Measurements from ENCODE around the gene AQP12B.
"Not testable (repeated sequence)": the region's sequence is repeated elsewhere in the genome, so short reads cannot be mapped to it uniquely, and the experiment has no call there.

AQP12B gene, protein sequence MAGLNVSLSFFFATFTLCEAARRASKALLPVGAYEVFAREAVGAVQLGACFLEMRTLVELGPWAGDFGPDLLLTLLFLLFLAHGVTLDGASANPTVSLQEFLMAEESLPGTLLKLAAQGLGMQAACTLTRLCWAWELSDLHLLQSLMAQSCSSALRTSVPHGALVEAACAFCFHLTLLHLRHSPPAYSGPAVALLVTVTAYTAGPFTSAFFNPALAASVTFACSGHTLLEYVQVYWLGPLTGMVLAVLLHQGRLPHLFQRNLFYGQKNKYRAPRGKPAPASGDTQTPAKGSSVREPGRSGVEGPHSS

DNA sequence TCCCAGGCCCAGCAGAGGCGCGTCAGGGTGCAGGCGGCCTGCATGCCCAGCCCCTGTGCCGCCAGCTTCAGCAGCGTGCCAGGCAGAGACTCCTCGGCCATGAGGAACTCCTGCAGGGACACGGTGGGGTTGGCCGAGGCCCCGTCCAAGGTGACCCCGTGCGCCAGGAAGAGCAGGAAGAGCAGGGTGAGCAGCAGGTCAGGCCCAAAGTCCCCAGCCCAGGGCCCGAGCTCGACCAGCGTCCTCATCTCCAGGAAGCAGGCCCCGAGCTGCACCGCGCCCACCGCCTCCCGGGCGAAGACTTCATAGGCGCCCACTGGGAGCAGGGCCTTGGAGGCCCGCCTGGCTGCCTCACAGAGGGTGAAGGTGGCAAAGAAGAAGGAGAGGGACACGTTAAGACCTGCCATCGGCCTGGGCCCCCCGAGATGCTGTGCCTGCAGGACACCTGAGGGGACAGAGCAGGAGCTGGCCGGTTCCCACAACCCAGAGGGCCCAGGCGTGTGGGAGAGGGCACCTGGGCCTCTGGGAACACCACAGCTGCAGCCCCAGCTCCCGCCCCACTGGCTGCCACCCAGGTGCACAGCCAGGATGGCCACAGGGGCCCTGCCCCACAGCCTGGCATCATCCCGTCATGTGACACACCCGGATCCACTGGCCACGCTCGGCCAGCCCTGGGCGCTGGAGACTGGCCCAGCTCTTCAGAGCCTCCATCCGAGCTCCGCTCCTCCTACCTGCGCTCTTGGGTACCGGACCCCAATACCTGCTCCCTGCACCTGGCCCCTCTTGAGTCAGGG lies at the start of gene AQP12B:
Gene AQP12B, minus strand, starts transcription at position 455 of the 794 bp plus-strand sequence. Its CDS starts 48 bp downstream, at position 407.
- H3K36me3 Mint-ChIP-seq (ENCODE audit: low read depth); H3K4me1 Mint-ChIP-seq; H3K4me3 Mint-ChIP-seq; DNase-seq; ATAC-seq; H3K9me3 Mint-ChIP-seq; H3K27me3 Mint-ChIP-seq; H3K27ac Mint-ChIP-seq: not testable (repeated sequence)

DNA sequence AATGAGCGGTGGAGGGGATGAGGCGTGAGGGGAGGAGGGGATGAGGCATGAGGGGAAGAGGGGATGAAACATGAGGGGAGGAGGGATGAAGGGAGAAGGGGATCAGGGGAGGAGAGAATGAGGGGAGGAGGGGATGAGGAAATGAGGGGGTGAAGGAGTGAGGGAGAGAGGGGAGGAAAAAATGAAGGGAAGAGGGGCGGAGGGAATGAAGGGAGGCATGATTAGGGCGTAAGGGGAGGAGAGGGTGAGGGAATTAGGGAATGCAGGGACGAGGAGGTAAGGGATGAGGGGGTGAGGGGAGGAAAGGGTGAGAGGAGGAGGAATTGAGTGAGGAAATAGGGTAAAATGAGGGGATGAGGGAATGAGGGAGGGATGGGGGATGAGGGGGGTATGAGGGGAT lies 49.5 kb upstream of the AQP12B start:
- no peak overlapping the region for H3K4me3 Mint-ChIP-seq
- DNase-seq (no peak), ATAC-seq (no peak)
- no peaks in the 10 kb centered on the region for H3K4me1 Mint-ChIP-seq
- no peaks in the 10 kb centered on the region for H3K36me3 Mint-ChIP-seq (ENCODE audit: low read depth)
- H3K9me3 Mint-ChIP-seq: no peaks in the 10 kb centered on the region
- no peak overlapping the region for H3K27ac Mint-ChIP-seq
- no peaks in the 10 kb centered on the region for H3K27me3 Mint-ChIP-seq

DNA sequence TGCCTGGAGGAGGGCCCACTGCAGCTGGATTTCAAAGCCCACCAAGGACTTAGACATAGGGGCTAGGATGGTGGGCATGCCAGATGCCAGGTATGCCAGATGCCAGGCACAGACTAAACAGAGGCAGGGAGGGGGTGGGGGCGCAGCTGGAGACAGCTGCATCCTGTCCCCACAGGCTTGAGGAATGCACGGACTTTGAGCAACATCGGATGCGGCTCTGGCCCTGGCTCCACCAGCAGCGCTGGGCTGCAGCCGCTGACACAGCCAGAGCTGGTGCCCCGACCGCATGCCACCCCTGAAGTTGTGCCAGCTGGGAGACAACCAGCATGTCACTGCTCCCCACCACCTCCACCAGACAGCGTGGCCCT lies 48.5 kb upstream of the AQP12B start:
- DNase-seq (no peak), ATAC-seq (no peak)
- H3K27ac Mint-ChIP-seq: no peak overlapping the region
- H3K36me3 Mint-ChIP-seq (ENCODE audit: low read depth): no peaks in the 10 kb centered on the region
- peaks cover 2% of the 10 kb centered on the region for H3K27me3 Mint-ChIP-seq
- H3K4me3 Mint-ChIP-seq: no peak overlapping the region
- H3K9me3 Mint-ChIP-seq: no peaks in the 10 kb centered on the region
- H3K4me1 Mint-ChIP-seq: no peaks in the 10 kb centered on the region

DNA sequence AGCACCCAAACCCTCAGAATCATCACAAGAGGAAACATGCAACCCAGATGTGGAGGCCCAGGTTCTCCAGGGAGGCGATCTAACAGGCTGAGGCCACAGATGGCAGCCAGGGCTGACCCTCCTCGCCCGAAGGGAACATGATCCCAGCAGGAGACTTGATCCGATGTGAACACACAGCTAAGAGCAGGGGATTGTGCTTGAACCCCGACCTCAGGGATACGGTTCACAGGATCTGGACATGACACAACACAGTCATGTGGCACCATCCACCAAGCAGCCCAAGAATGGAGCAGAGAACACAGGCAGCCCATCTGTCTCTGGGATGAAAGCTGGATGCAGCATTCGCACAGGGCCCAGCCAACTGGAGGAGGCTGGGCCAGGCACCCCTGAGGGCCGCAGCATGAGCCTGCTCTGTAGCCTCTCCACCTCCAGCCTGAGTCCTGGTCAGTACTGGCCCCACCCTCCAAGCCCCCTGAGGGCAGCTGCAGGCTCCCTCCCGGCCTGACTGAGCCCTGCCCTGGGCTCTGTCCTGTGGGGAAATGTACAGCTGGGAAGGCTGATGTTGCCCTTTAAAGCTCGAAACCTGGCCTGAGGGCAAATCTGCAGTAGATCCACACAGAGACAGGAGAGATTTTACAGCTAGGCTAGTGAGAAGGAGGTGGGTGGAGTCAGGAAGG lies 48.0 kb upstream of the AQP12B start:
- H3K9me3 Mint-ChIP-seq: no peaks in the 10 kb centered on the region
- no peak overlapping the region for H3K27ac Mint-ChIP-seq

DNA sequence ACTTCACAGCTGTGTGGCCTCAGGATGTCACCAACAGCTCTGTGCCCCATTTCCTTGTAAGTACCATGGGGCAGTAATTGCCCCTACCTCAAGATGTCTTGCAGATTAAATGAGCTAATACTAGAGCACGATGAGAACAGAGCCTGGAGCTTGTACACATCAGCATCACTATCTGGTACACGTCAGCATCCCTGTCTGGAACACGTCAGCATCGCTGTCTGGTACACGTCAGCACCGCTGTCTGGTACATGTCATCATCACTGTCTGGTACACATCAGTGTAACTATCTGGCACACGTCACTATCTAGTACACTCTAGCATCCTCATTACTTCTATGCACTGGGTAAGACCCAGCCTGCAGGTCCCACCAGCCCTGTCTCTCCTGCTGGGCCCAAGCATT lies 46.1 kb upstream of the AQP12B start:
- H3K4me1 Mint-ChIP-seq: no peaks in the 10 kb centered on the region
- no peak overlapping the region for H3K27ac Mint-ChIP-seq
- DNase-seq: no peak
- H3K4me3 Mint-ChIP-seq: no peak overlapping the region
- no peaks in the 10 kb centered on the region for H3K36me3 Mint-ChIP-seq (ENCODE audit: low read depth)
- peaks cover 2% of the 10 kb centered on the region for H3K27me3 Mint-ChIP-seq
- ATAC-seq: no peak
- no peaks in the 10 kb centered on the region for H3K9me3 Mint-ChIP-seq

More for the DNA sequence above, 48.0 kb upstream of the AQP12B start:
- no peak for DNase-seq
- H3K27me3 Mint-ChIP-seq: peaks cover 2% of the 10 kb centered on the region
- no peak for ATAC-seq
- H3K4me1 Mint-ChIP-seq: no peaks in the 10 kb centered on the region
- H3K36me3 Mint-ChIP-seq (ENCODE audit: low read depth): no peaks in the 10 kb centered on the region
- H3K4me3 Mint-ChIP-seq: no peak overlapping the region

DNA sequence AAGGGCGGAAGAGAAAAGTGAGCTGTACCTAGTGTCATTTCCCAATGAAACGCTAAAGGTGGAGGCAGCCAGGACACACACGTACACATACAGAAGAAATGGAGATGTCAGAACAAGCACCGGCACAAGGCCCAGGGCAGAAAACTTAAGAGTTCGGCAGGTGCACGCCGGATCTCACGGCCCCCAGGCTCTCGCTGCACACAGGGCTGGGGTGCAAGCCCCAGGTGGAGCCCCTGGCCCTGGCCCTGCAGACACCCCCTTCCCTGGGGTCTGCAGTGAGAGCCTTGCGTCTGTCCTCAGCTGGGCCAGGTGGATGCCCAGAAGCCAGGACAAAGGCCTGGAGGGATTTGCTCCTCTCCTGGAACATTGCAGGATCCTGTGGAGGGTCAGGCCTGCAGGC lies 45.7 kb upstream of the AQP12B start:
- Mint-ChIP-seq H3K9me3 (no peaks in the 10 kb centered on the region), H3K4me1 (no peaks in the 10 kb centered on the region), H3K27ac (no peak overlapping the region), H3K36me3 (ENCODE audit: low read depth) (no peaks in the 10 kb centered on the region), H3K4me3 (no peak overlapping the region), H3K27me3 (peaks cover 2% of the 10 kb centered on the region)
- ATAC-seq (no peak), DNase-seq (no peak)

DNA sequence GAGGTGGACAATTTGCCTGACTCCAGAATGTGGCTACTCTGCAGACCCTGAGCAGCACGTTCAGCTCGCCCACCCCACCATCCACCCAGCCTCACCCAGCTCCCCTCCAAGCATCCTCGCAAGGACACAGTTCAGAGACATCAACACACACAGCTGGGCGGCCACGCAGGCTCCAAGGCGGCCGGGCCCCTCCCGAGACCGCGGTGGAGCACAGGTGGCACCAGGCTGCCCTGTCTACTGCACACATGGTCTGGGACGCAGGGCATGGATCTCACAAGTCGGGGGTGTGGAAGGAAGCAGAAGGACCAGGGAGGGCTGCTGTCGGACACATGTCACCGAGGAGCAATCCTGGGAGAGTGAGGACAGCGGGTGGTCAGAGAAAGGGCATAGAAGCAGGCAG lies 45.2 kb upstream of the AQP12B start:
- no peaks in the 10 kb centered on the region for H3K4me1 Mint-ChIP-seq
- no peaks in the 10 kb centered on the region for H3K9me3 Mint-ChIP-seq
- H3K27ac Mint-ChIP-seq: no peak overlapping the region
- no peaks in the 10 kb centered on the region for H3K36me3 Mint-ChIP-seq (ENCODE audit: low read depth)
- DNase-seq: no peak
- peaks cover 2% of the 10 kb centered on the region for H3K27me3 Mint-ChIP-seq
- no peak for ATAC-seq
- H3K4me3 Mint-ChIP-seq: no peak overlapping the region

DNA sequence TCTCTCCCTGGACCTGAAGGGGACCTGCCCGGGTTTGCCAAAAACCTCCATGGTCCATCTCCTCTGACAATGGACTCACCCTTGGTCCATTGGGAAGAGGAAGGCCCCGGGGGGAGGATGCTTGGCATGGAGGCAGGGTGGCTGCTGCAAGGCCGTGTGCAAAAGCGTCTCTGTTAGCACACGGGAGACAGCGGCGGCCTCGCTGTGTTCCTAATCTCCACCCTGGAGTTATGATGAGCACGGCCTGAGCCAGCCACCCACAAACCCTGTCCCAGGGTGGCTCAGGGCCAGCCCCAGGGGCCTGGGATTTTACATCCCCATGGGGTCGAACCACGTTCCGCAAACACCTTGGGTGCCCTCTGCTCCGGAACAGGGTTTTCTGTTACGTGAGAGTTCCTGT lies 44.8 kb upstream of the AQP12B start:
- ATAC-seq: no peak
- H3K27ac Mint-ChIP-seq: no peak overlapping the region

DNA sequence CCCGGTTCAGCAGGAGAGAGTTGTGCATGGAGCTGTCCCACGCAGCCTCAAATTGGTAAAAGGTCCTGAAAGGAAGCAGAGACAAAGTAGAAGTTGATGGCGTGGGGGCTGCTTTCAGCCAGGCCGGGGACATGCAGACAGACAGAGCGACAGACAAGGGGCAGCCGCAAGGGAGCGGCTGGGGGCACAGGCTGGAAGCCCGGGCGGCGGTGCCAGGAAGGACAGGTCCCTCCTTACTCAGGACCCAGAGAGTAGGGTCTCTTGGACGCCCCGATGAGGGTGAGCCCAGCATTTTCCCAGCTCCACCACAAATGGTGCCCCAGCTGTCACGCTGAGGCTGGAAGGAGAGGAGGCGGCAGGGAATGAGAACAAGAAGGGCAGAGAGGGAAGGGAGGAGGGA lies 44.2 kb upstream of the AQP12B start:
- H3K4me3 Mint-ChIP-seq: no peak overlapping the region
- ATAC-seq: no peak
- DNase-seq: no peak
- no peaks in the 10 kb centered on the region for H3K36me3 Mint-ChIP-seq (ENCODE audit: low read depth)
- H3K4me1 Mint-ChIP-seq: no peaks in the 10 kb centered on the region
- peaks cover 2% of the 10 kb centered on the region for H3K27me3 Mint-ChIP-seq
- no peaks in the 10 kb centered on the region for H3K9me3 Mint-ChIP-seq
- no peak overlapping the region for H3K27ac Mint-ChIP-seq

More for the DNA sequence above, 44.8 kb upstream of the AQP12B start:
- no peak for DNase-seq
- no peaks in the 10 kb centered on the region for H3K9me3 Mint-ChIP-seq
- no peaks in the 10 kb centered on the region for H3K36me3 Mint-ChIP-seq (ENCODE audit: low read depth)
- H3K4me1 Mint-ChIP-seq: no peaks in the 10 kb centered on the region
- peaks cover 2% of the 10 kb centered on the region for H3K27me3 Mint-ChIP-seq
- no peak overlapping the region for H3K4me3 Mint-ChIP-seq

DNA sequence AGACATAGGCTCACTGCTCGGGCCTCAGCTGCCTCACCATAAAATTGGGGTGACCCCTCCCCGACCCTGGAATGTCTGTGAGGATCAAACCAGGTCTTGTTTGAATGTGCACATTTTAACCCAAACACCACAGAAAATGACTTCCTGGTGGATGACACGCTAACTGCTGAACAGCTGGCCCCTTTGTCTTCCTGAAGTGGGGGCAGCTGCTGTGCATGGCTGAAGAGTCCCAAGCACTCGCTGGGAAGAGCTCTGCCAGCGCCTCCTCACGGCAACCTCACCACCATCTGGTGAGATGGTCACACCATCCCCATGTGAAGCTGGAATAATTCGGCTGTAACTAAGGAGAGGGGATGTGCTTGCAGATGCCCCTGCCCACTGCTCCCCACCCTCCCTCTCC lies 43.0 kb upstream of the AQP12B start:
- ATAC-seq (no peak), DNase-seq (no peak)
- Mint-ChIP-seq H3K27me3 (peaks cover 2% of the 10 kb centered on the region), H3K27ac (no peak overlapping the region), H3K36me3 (ENCODE audit: low read depth) (no peaks in the 10 kb centered on the region), H3K9me3 (no peaks in the 10 kb centered on the region), H3K4me1 (no peaks in the 10 kb centered on the region), H3K4me3 (no peak overlapping the region)

DNA sequence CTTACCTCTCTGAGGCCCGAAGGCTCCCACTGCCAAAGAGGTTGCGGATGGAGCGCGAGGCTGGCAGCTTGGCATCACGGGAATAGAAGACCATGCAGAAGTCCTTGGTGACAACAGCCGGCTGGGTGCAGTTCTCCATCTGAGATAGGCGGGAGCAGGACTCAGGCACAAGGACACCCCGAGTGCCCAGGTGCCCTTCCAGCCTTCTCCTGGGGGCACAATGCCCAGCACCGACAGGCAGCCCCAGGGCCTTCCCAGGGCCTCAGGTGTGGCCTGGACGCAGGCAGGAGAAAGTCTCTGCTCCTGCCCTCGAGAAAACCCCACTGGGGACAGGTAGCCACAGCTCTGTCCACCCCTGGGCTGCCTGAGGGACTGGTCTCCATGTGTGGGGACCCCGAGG lies 42.6 kb upstream of the AQP12B start:
- Mint-ChIP-seq H3K27ac (no peak overlapping the region), H3K4me3 (no peak overlapping the region), H3K4me1 (no peaks in the 10 kb centered on the region), H3K27me3 (peaks cover 2% of the 10 kb centered on the region), H3K36me3 (ENCODE audit: low read depth) (no peaks in the 10 kb centered on the region), H3K9me3 (no peaks in the 10 kb centered on the region)
- no peak for DNase-seq
- no peak for ATAC-seq

DNA sequence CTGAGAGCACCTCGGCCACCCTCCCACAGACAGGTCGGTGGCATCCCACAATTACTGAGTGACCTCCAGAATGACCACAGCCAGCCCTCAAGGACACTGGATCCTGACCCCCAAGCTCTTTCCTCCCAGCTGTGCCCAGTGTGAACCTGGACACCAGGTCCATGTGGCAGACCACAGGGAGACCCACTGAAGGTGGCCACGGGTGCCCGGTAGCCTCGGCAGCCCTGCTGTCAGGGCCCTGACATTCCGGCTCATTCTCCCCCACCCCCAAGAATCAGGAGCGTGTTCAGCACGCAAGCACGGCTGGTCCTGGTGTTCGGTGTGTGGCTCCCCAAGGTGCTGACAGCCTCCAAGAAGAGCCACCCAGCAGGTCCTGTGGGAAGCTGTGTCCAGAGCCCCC lies 41.7 kb upstream of the AQP12B start:
- ATAC-seq: no peak
- no peak overlapping the region for H3K4me3 Mint-ChIP-seq
- no peak overlapping the region for H3K27ac Mint-ChIP-seq
- H3K4me1 Mint-ChIP-seq: no peaks in the 10 kb centered on the region
- H3K36me3 Mint-ChIP-seq (ENCODE audit: low read depth): no peaks in the 10 kb centered on the region
- peaks cover 2% of the 10 kb centered on the region for H3K27me3 Mint-ChIP-seq
- DNase-seq: no peak
- no peaks in the 10 kb centered on the region for H3K9me3 Mint-ChIP-seq

DNA sequence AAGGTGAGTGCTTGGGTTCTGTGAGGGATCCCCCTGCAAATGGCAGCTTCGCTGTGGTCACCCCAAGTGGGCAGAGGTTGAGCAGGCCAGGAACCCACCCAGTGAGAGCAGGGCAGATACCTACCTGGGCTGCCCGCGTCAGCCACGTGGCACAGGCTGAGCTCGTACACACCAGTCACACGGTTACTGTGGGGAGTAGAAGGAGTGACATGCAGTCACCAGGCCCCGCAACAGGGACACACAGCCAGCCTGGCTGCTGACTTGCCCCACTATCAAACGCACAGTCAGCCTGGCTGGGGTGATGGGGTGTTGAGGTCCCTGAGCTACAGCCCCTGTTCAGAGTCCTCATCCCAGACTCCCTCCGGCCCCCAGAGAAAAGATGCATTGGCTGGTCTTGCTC lies 41.2 kb upstream of the AQP12B start:
- ATAC-seq: no peak
- DNase-seq: no peak

DNA sequence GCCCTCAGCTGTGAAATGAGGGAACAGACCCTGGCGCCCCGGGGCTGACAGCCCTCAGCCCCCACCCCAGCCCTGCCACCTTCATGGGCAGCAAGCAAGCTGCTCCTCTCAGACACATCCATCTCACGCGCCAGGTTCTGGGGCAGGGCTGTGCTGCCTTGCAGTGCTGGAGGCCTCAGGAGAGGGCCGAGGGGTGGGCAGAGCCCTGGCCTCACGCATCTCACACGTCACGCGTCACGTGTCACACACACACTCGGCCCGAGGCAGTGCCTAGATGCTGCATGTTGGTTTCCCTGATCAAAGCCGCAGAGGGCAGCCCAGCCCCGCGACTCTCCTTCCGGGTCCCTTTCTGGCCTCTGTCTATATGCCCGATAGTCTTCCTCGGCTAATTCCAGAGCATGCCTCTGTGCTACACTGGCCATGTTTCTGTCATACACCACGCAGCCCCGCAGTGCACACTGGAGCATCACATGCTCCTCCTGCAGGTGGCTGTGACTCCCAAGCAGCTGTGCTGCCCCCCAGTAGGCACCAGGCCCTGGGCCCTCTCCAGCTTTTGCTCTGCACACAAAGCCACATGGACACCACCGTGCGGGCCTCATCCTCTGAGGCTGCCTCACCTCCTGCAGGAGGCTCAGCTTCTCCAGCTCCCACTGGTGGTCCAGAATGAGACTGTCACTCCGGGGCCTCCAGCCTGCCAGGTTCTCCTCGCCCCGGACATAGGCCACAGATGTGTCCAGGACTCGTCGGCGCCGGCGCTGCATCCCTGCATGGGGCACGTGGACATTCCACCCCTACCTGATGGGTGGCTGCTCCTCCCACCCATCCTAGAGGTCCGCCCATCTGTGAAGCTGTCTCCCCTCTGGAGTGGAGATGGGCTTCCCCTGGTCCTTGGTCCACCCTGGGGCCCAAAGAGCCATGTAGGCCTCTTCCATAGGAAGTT lies 40.4 kb upstream of the AQP12B start:
- Mint-ChIP-seq H3K4me1 (no peaks in the 10 kb centered on the region), H3K9me3 (no peaks in the 10 kb centered on the region), H3K27ac (no peak overlapping the region), H3K27me3 (peaks cover 2% of the 10 kb centered on the region), H3K36me3 (ENCODE audit: low read depth) (no peaks in the 10 kb centered on the region), H3K4me3 (no peak overlapping the region)
- DNase-seq: no peak
- no peak for ATAC-seq

More for the DNA sequence above, 41.2 kb upstream of the AQP12B start:
- Mint-ChIP-seq H3K36me3 (ENCODE audit: low read depth) (no peaks in the 10 kb centered on the region), H3K4me1 (no peaks in the 10 kb centered on the region), H3K4me3 (no peak overlapping the region), H3K27ac (no peak overlapping the region), H3K27me3 (peaks cover 2% of the 10 kb centered on the region), H3K9me3 (no peaks in the 10 kb centered on the region)

Data from activated naive CD8-positive, alpha-beta T cell treated with anti-CD3 and anti-CD28 coated beads, Interleukin-2, amount 50 U/mL, for 24 hours (primary cell).